Measurements from ENCODE around the gene ZNF768. TPM values are rescaled to one million over a fixed set of nuclear protein-coding genes. Genes with fewer than 3 reads are reported as not detected.

Gene ZNF768
- total and polyA plus RNA-seq, 2 experiments from 2014 or later: 25.2 to 37.6 TPM

DNA sequence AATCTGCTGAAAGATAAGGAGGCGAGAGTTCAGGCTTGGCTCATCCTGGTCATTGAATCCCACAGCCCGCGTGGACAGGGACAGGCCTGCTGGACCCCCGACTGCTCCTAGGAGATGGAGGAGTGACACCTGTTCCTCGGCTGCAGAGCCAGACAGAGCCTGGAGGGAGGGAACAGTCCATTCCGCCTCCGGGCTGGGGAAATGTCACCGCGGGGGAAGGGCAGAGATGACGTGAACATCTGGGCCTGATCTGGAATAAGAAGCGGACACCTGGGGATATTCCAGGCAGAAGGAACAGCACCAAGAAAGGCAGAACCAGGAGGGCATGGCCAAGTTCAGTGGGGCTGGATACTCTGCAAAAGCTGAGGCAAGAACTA lies 6.8 kb upstream of the ZNF768 start:
- no peak overlapping the region for H3K27ac ChIP-seq
- H2AFZ ChIP-seq: no peak overlapping the region
- peaks cover 25% of the 10 kb centered on the region for H3K4me1 ChIP-seq (ENCODE audit: insufficient read depth)
- peak overlapping the region; percentile 81 for H3K4me2 ChIP-seq
- no peaks in the 10 kb centered on the region for H3K9me3 ChIP-seq (ENCODE audit: low read depth)
- H3K79me2 ChIP-seq: peaks cover 42% of the 10 kb centered on the region
- no peaks in the 10 kb centered on the region for H4K20me1 ChIP-seq (ENCODE audit: insufficient read depth, poor library complexity, severe bottlenecking)
- TF ChIP-seq CTCF (IDR thresholded peaks at IDR 0.05; ENCODE audit: poor library complexity) (no peak), EZH2 (IDR thresholded peaks at IDR 0.05; ENCODE audit: borderline replicate concordance) (no peak), EZH2phosphoT487 (IDR thresholded peaks at IDR 0.05; ENCODE audit: low read depth, severe bottlenecking, unreplicated experiment) (no peak)
- H3K27me3 ChIP-seq: no peaks in the 10 kb centered on the region
- no peaks in the 10 kb centered on the region for H3K36me3 ChIP-seq (replicated peaks; ENCODE audit: insufficient read depth, low read depth)
- no peaks in the 10 kb centered on the region for H3K9me2 ChIP-seq (replicated peaks; ENCODE audit: insufficient read depth)
- no peak overlapping the region for H3K4me3 ChIP-seq
- no peak for DNase-seq (ENCODE audit: low spot score)
- WGBS (ENCODE audit: low lambda C conversion rate, missing lambda C conversion rate): 77% methylated on average over 11 of the region's 11 CpGs

- Histone ChIP-seq H4K20me1 (ENCODE audit: insufficient read depth, poor library complexity, severe bottlenecking) (no peaks in the 10 kb centered on the region), H3K79me2 (peaks cover 42% of the 10 kb centered on the region), H3K36me3 (replicated peaks; ENCODE audit: insufficient read depth, low read depth) (no peaks in the 10 kb centered on the region), H3K27me3 (no peaks in the 10 kb centered on the region), H3K9me2 (replicated peaks; ENCODE audit: insufficient read depth) (no peaks in the 10 kb centered on the region), H3K4me3 (no peak overlapping the region), H3K27ac (no peak overlapping the region), H3K9me3 (ENCODE audit: low read depth) (no peaks in the 10 kb centered on the region), H3K4me1 (ENCODE audit: insufficient read depth) (peaks cover 31% of the 10 kb centered on the region), H3K4me2 (peak overlapping the region; percentile 81), H2AFZ (no peak overlapping the region)
- WGBS (ENCODE audit: low lambda C conversion rate, missing lambda C conversion rate): 99% methylated on average over 51 of the region's 57 CpGs
- TF ChIP-seq EZH2 (IDR thresholded peaks at IDR 0.05; ENCODE audit: borderline replicate concordance) (no peak), CTCF (IDR thresholded peaks at IDR 0.05; ENCODE audit: poor library complexity) (no peak), EZH2phosphoT487 (IDR thresholded peaks at IDR 0.05; ENCODE audit: low read depth, severe bottlenecking, unreplicated experiment) (no peak)
- no peak for DNase-seq (ENCODE audit: low spot score)
Observed at GRCh38 chr16:30532285-30533145, 6.1 kb upstream of the ZNF768 start.

DNA sequence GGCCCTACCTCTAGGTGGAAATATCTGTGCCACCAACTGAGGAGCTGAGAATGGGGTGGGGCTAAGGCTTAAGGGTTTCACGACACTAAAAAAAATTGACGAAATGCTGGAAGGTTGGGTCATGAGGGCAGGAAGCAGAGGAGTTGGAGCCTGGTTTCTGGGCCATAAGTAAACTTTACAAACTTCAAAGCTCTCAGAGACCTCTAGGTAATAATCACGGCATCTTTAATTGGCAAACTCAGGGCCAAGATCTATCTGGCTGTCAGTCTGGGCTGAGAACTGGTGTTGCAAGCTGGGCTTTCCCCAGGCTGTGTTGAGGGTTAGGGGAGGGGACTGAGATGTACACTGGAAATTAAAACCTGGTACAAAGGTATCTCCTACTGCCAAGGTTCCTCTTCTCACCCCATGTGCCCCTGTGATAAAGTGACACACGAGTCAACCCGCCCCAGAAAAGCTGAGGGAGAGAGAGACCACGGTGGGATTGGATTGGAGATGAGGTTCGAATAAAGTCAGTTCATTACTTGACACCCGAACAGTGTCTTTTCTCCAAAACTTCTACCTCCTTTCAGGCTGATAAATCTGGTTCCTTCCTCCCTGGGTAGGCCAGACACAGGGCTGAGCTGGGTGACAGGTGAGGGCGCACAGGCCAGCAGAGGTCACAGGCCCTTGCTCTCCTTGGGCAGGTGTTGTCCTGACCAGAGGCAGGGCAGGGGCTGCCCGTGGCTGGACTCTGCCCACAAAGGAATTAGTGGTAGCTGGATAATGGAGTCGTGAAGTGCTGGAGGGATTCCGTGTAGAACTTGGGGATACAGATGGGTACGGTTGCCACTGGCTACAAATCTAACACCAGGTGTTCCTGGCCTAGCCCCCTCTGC lies 4.0 kb upstream of the ZNF768 start:
- Histone ChIP-seq H3K9me2 (replicated peaks; ENCODE audit: insufficient read depth) (no peaks in the 10 kb centered on the region), H3K27me3 (no peaks in the 10 kb centered on the region), H3K36me3 (replicated peaks; ENCODE audit: insufficient read depth, low read depth) (no peaks in the 10 kb centered on the region), H4K20me1 (ENCODE audit: insufficient read depth, poor library complexity, severe bottlenecking) (no peaks in the 10 kb centered on the region), H2AFZ (no peak overlapping the region), H3K9me3 (ENCODE audit: low read depth) (no peaks in the 10 kb centered on the region), H3K4me3 (no peak overlapping the region), H3K4me2 (no peak overlapping the region), H3K79me2 (peaks cover 32% of the 10 kb centered on the region), H3K27ac (no peak overlapping the region), H3K4me1 (ENCODE audit: insufficient read depth) (peaks cover 16% of the 10 kb centered on the region)
- TF ChIP-seq EZH2 (IDR thresholded peaks at IDR 0.05; ENCODE audit: borderline replicate concordance) (no peak), EZH2phosphoT487 (IDR thresholded peaks at IDR 0.05; ENCODE audit: low read depth, severe bottlenecking, unreplicated experiment) (no peak), CTCF (IDR thresholded peaks at IDR 0.05; ENCODE audit: poor library complexity) (no peak)
- 83% methylated on average over 13 of the region's 13 CpGs for WGBS (ENCODE audit: low lambda C conversion rate, missing lambda C conversion rate)
- no peak for DNase-seq (ENCODE audit: low spot score)

Measured in hepatocyte (in vitro differentiated cells).